A673 (cell line): ENCODE data around the gene VPS9D1. TPM values are rescaled to one million over a fixed set of nuclear protein-coding genes. Genes with fewer than 3 reads are reported as not detected.
"Not testable (repeated sequence)": the region's sequence is repeated elsewhere in the genome, so short reads cannot be mapped to it uniquely, and the experiment has no call there.

Experiments
- BruUV-seq: library from RNA; stranded (reverse); fragments of 400-500 nt; replicated peaks from 2 replicates; lab custom pipeline; 2021; lab: Mats Ljungman, UMichigan
- CTCF ChIA-PET: fragments of 300-600 bp; sonication (Branson Sonifier 250); formaldehyde crosslinking; loops from one replicate; lab custom pipeline; 2022; ENCODE audit warnings: antibody characterized with exemption; lab: Charles Lee
- POLR2A ChIA-PET: fragments of 300-600 bp; sonication (Branson Sonifier 250); formaldehyde crosslinking; loops from one replicate; lab custom pipeline; 2022; ENCODE audit warnings: antibody characterized with exemption; ENCODE audit not compliant: low non-redundant PET; lab: Charles Lee
- DNase-seq: peaks from one replicate; pipeline ENCODE4 v3.0.0-alpha.2; 2015; ENCODE audit warnings: low spot score
- H3K27ac ChIP-seq: fragments of 200-600 bp; sonication (generic); 2 replicates; pipeline ENCODE4 v1.5.1; 2016; ENCODE audit warnings: mixed run types, low read depth, mild to moderate bottlenecking, mixed read lengths, antibody characterized with exemption, low read length; ENCODE audit not compliant: poor library complexity, severe bottlenecking
- H3K27me3 ChIP-seq: fragments of 200-600 bp; sonication (generic); replicated peaks from 2 replicates; pipeline ENCODE4 v1.6.1; 2017; ENCODE audit warnings: mixed run types, low read depth, mild to moderate bottlenecking, mixed read lengths, antibody characterized with exemption, low read length; ENCODE audit not compliant: insufficient read depth, poor library complexity
- H3K36me3 ChIP-seq: fragments of 200-600 bp; sonication (generic); 2 replicates; pipeline ENCODE4 v1.6.1; 2016; ENCODE audit warnings: mixed run types, mild to moderate bottlenecking, mixed read lengths, antibody characterized with exemption, low read length; ENCODE audit not compliant: insufficient read depth, poor library complexity, severe bottlenecking
- H3K4me1 ChIP-seq: fragments of 200-600 bp; sonication (generic); 2 replicates; pipeline ENCODE4 v1.6.1; 2017; ENCODE audit warnings: mixed run types, mild to moderate bottlenecking, mixed read lengths, antibody characterized with exemption, low read length; ENCODE audit not compliant: insufficient read depth, poor library complexity, severe bottlenecking
- H3K4me3 ChIP-seq: fragments of 200-600 bp; sonication (generic); 2 replicates; pipeline ENCODE4 v1.5.1; 2016; ENCODE audit warnings: low read depth, mixed run types, mild to moderate bottlenecking, mixed read lengths, low read length; ENCODE audit not compliant: poor library complexity, severe bottlenecking
- H3K9me3 ChIP-seq: fragments of 200-600 bp; sonication (generic); 2 replicates; pipeline ENCODE4 v1.6.1; 2016; ENCODE audit warnings: mixed run types, low read depth, mild to moderate bottlenecking, mixed read lengths, antibody characterized with exemption, low read length; ENCODE audit not compliant: poor library complexity, severe bottlenecking
- EZH2 ChIP-seq: fragments of 200-600 bp; sonication (generic); IDR thresholded peaks from 2 replicates; pipeline ENCODE4 v1.6.1; 2017; ENCODE audit warnings: borderline replicate concordance, low read depth, mild to moderate bottlenecking, mixed read lengths, antibody characterized with exemption, low read length; ENCODE audit not compliant: poor library complexity, severe bottlenecking
- intact Hi-C: fragments of 100-400 bp; cut with micrococcal nuclease; formaldehyde crosslinking; loops from one replicate; pipeline ENCODE4 v1.10.0; 2022; ENCODE audit not compliant: unreplicated experiment
- total RNA-seq: library from RNA; stranded (reverse); gene quantifications from 2 replicates; pipeline ENCODE4 v1.2.3, GENCODE V29; 2021
- TF ChIP-seq, protein P1 (sequence below): fragments of 300-800, 200-600 bp; sonication (generic); conservative IDR thresholded peaks from 2 replicates; pipeline ENCODE4 v1.5.1; 2017; ENCODE audit warnings: low read depth, mild to moderate bottlenecking, antibody characterized with exemption, low read length, moderate library complexity, mixed read lengths

Gene VPS9D1
- total RNA-seq, 1 experiment from 2014 or later, result 3.4 TPM

GRCh38 chr16:89695086-89695874, 25.4 kb downstream of the VPS9D1 start:
- DNase-seq, result no peak
- ChIA-PET CTCF (no interaction called here), POLR2A (interaction anchor here (0.7 kb wide), 1 partner anchor 12 kb away, joined by 6 read pairs; no protein-coding TSS in a partner anchor)
- H3K27ac ChIP-seq, result peak overlapping the region; percentile 47
- BruUV-seq, result no TSS peak
- peaks cover 65% of the 10 kb centered on the region for H3K36me3 ChIP-seq
- H3K4me3 ChIP-seq, result no peak overlapping the region
- H3K4me1 ChIP-seq, result peaks cover 6% of the 10 kb centered on the region
- TF ChIP-seq, protein P1, sequence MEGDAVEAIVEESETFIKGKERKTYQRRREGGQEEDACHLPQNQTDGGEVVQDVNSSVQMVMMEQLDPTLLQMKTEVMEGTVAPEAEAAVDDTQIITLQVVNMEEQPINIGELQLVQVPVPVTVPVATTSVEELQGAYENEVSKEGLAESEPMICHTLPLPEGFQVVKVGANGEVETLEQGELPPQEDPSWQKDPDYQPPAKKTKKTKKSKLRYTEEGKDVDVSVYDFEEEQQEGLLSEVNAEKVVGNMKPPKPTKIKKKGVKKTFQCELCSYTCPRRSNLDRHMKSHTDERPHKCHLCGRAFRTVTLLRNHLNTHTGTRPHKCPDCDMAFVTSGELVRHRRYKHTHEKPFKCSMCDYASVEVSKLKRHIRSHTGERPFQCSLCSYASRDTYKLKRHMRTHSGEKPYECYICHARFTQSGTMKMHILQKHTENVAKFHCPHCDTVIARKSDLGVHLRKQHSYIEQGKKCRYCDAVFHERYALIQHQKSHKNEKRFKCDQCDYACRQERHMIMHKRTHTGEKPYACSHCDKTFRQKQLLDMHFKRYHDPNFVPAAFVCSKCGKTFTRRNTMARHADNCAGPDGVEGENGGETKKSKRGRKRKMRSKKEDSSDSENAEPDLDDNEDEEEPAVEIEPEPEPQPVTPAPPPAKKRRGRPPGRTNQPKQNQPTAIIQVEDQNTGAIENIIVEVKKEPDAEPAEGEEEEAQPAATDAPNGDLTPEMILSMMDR, result no peak
- no peak for TF ChIP-seq EZH2
- intact Hi-C loops, result no loop called here
- no peaks in the 10 kb centered on the region for H3K27me3 ChIP-seq
- no peaks in the 10 kb centered on the region for H3K9me3 ChIP-seq

DNA sequence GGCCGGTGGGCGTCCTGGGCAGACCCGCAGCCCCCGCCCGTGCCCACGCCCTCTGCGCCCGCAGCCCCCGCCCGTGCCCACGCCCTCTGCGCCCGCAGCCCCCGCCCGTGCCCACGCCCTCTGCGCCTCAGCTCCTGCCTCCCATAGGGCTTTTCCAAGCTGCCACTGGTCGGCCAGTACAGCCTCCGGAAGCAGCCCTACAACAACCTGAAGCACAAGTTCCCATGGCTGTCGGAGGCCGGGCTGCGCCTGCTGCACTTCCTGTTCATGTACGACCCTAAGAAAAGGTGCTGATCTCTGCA, 26.0 kb downstream of the VPS9D1 start:
- CTCF ChIA-PET, intact Hi-C loops, DNase-seq, H3K4me1 ChIP-seq, BruUV-seq, H3K4me3 ChIP-seq, H3K9me3 ChIP-seq, H3K27ac ChIP-seq, H3K27me3 ChIP-seq: not testable (repeated sequence)
- peaks cover 69% of the 10 kb centered on the region for H3K36me3 ChIP-seq
- POLR2A ChIA-PET, result interaction anchor here (0.7 kb wide), 1 partner anchor 12 kb away, joined by 6 read pairs; no protein-coding TSS in a partner anchor

- Histone ChIP-seq H3K27ac (no peak overlapping the region), H3K4me1 (no peaks in the 10 kb centered on the region), H3K36me3 (peaks cover 74% of the 10 kb centered on the region), H3K9me3 (no peaks in the 10 kb centered on the region), H3K4me3 (no peak overlapping the region), H3K27me3 (no peaks in the 10 kb centered on the region)
- CTCF ChIA-PET, result no interaction called here
- intact Hi-C loops, result no loop called here
- no TSS peak for BruUV-seq
- no peak for DNase-seq
- TF ChIP-seq, protein P1, result no peak
- no peak for TF ChIP-seq EZH2
- POLR2A ChIA-PET, result interaction anchor here (0.7 kb wide), 1 partner anchor 11 kb away, joined by 6 read pairs; no protein-coding TSS in a partner anchor
Measured at GRCh38 chr16:89693931-89694783, 26.5 kb downstream of the VPS9D1 start.
